ENCODE data around the gene TOPAZ1. TPM values are rescaled to one million over a fixed set of nuclear protein-coding genes. Genes with fewer than 3 reads are reported as not detected.

Gene TOPAZ1
- total RNA-seq, 5 donors from 2014 or later (not counting 1 experiment from before 2014, with no cell fraction given) = not detected

GRCh38 chr3:44284949-44285348 is 43.3 kb downstream of the TOPAZ1 start:
- Histone ChIP-seq H3K9me3 (no peaks in the 10 kb centered on the region), H3K4me1 (ENCODE audit: control insufficient read depth in 1 of 2, extremely low read depth in 1 of 2, insufficient read depth in 2 of 2, low read length in 2 of 2) (no peaks in the 10 kb centered on the region), H3K36me3 (ENCODE audit: control insufficient read depth in 2 of 2, extremely low read depth in 1 of 2, insufficient read depth in 1 of 2, low read length in 1 of 2) (no peaks in the 10 kb centered on the region), H3K4me3 (ENCODE audit: control insufficient read depth in 1 of 2, extremely low read depth in 1 of 2, low read length in 1 of 2) (no peak overlapping the region), H3K27me3 (replicated peaks in 1 of 2; ENCODE audit: control insufficient read depth in 2 of 2, extremely low read depth in 1 of 2, insufficient read depth in 2 of 2, low read length in 1 of 2) (peaks cover 0 to 18% of the 10 kb centered on the region in 2 experiments), H3K27ac (ENCODE audit: low read length) (no peak overlapping the region)
- ChIA-PET POLR2A (no interaction called here), CTCF (no interaction called here)
- no peaks in the 10 kb centered on the region for H3K9me3 Mint-ChIP-seq
- no peak overlapping the region for H3K4me3 Mint-ChIP-seq
- no peak overlapping the region for H3K27ac Mint-ChIP-seq
- WGBS (ENCODE audit: insufficient coverage) = no CpG with 5 or more reads among the region's 2 CpGs
- DNase-seq (no peak), ATAC-seq (replicated peaks in 1 of 4) (no peak)
- peaks cover 11 to 14% of the 10 kb centered on the region in 2 donors for H3K27me3 Mint-ChIP-seq
- H3K4me1 Mint-ChIP-seq = no peaks in the 10 kb centered on the region
- no peaks in the 10 kb centered on the region for H3K36me3 Mint-ChIP-seq

GRCh38 chr3:44289882-44290462 is 48.3 kb downstream of the TOPAZ1 start:
- Histone ChIP-seq H3K4me1 (ENCODE audit: control insufficient read depth in 1 of 2, extremely low read depth in 1 of 2, insufficient read depth in 2 of 2, low read length in 2 of 2) (no peaks in the 10 kb centered on the region), H3K4me3 (ENCODE audit: control insufficient read depth in 1 of 2, extremely low read depth in 1 of 2, low read length in 1 of 2) (no peak overlapping the region), H3K27me3 (replicated peaks in 1 of 2; ENCODE audit: control insufficient read depth in 2 of 2, extremely low read depth in 1 of 2, insufficient read depth in 2 of 2, low read length in 1 of 2) (peaks cover 0 to 15% of the 10 kb centered on the region in 2 experiments), H3K27ac (ENCODE audit: low read length) (no peak overlapping the region), H3K9me3 (no peaks in the 10 kb centered on the region), H3K36me3 (ENCODE audit: control insufficient read depth in 2 of 2, extremely low read depth in 1 of 2, insufficient read depth in 1 of 2, low read length in 1 of 2) (no peaks in the 10 kb centered on the region)
- DNase-seq (no peak), ATAC-seq (replicated peaks in 1 of 4) (no peak)
- 67% methylated on average over 1 of the region's 3 CpGs for WGBS (ENCODE audit: insufficient coverage)
- H3K4me1 Mint-ChIP-seq = no peaks in the 10 kb centered on the region
- ChIA-PET POLR2A (no interaction called here), CTCF (no interaction called here)
- no peak overlapping the region for H3K4me3 Mint-ChIP-seq
- H3K9me3 Mint-ChIP-seq = no peaks in the 10 kb centered on the region
- H3K27ac Mint-ChIP-seq = no peak overlapping the region
- H3K27me3 Mint-ChIP-seq = peaks cover 10% of the 10 kb centered on the region in 2 donors
- H3K36me3 Mint-ChIP-seq = no peaks in the 10 kb centered on the region

GRCh38 chr3:44292276-44292675 is 50.6 kb downstream of the TOPAZ1 start:
- CTCF ChIA-PET = no interaction called here

GRCh38 chr3:44292947-44293346 is 51.3 kb downstream of the TOPAZ1 start:
- no CpG with 5 or more reads among the region's 1 CpG for WGBS (ENCODE audit: insufficient coverage)
- H3K27ac Mint-ChIP-seq = no peak overlapping the region
- no peaks in the 10 kb centered on the region for H3K36me3 ChIP-seq (ENCODE audit: control insufficient read depth in 2 of 2, extremely low read depth in 1 of 2, insufficient read depth in 1 of 2, low read length in 1 of 2)

More at GRCh38 chr3:44292276-44292675, 50.6 kb downstream of the TOPAZ1 start:
- no peaks in the 10 kb centered on the region for H3K4me1 Mint-ChIP-seq
- Histone ChIP-seq H3K4me3 (ENCODE audit: control insufficient read depth in 1 of 2, extremely low read depth in 1 of 2, low read length in 1 of 2) (no peak overlapping the region), H3K27ac (ENCODE audit: low read length) (no peak overlapping the region), H3K9me3 (no peaks in the 10 kb centered on the region), H3K36me3 (ENCODE audit: control insufficient read depth in 2 of 2, extremely low read depth in 1 of 2, insufficient read depth in 1 of 2, low read length in 1 of 2) (no peaks in the 10 kb centered on the region), H3K27me3 (replicated peaks in 1 of 2; ENCODE audit: control insufficient read depth in 2 of 2, extremely low read depth in 1 of 2, insufficient read depth in 2 of 2, low read length in 1 of 2) (peaks cover 0 to 7% of the 10 kb centered on the region in 2 experiments), H3K4me1 (ENCODE audit: control insufficient read depth in 1 of 2, extremely low read depth in 1 of 2, insufficient read depth in 2 of 2, low read length in 2 of 2) (no peaks in the 10 kb centered on the region)
- no peaks in the 10 kb centered on the region for H3K36me3 Mint-ChIP-seq
- ATAC-seq (replicated peaks in 1 of 4) (no peak), DNase-seq (no peak)
- peaks cover 15 to 25% of the 10 kb centered on the region in 2 donors for H3K27me3 Mint-ChIP-seq
- H3K9me3 Mint-ChIP-seq = no peaks in the 10 kb centered on the region
- H3K27ac Mint-ChIP-seq = no peak overlapping the region
- POLR2A ChIA-PET = no interaction called here
- WGBS (ENCODE audit: insufficient coverage) = 94% methylated on average over 2 of the region's 2 CpGs
- H3K4me3 Mint-ChIP-seq = no peak overlapping the region

GRCh38 chr3:44297255-44297654 is 55.6 kb downstream of the TOPAZ1 start:
- H3K27ac Mint-ChIP-seq = no peak overlapping the region
- Histone ChIP-seq H3K4me1 (ENCODE audit: control insufficient read depth in 1 of 2, extremely low read depth in 1 of 2, insufficient read depth in 2 of 2, low read length in 2 of 2) (no peaks in the 10 kb centered on the region), H3K36me3 (ENCODE audit: control insufficient read depth in 2 of 2, extremely low read depth in 1 of 2, insufficient read depth in 1 of 2, low read length in 1 of 2) (no peaks in the 10 kb centered on the region), H3K4me3 (ENCODE audit: control insufficient read depth in 1 of 2, extremely low read depth in 1 of 2, low read length in 1 of 2) (no peak overlapping the region), H3K9me3 (no peaks in the 10 kb centered on the region), H3K27ac (ENCODE audit: low read length) (no peak overlapping the region), H3K27me3 (replicated peaks in 1 of 2; ENCODE audit: control insufficient read depth in 2 of 2, extremely low read depth in 1 of 2, insufficient read depth in 2 of 2, low read length in 1 of 2) (peaks cover 0 to 11% of the 10 kb centered on the region in 2 experiments)
- ATAC-seq (replicated peaks in 1 of 4) = no peak
- ChIA-PET CTCF (no interaction called here), POLR2A (interaction anchor here in 1 of 2 donors (0.5 kb wide), 1 partner anchor 434 kb away, joined by 3 read pairs; no protein-coding TSS in a partner anchor)
- no peak overlapping the region for H3K4me3 Mint-ChIP-seq
- H3K27me3 Mint-ChIP-seq = peaks cover 9 to 21% of the 10 kb centered on the region in 2 donors
- no peak for DNase-seq
- H3K4me1 Mint-ChIP-seq = no peaks in the 10 kb centered on the region
- no peaks in the 10 kb centered on the region for H3K36me3 Mint-ChIP-seq
- H3K9me3 Mint-ChIP-seq = no peaks in the 10 kb centered on the region

More at GRCh38 chr3:44292947-44293346, 51.3 kb downstream of the TOPAZ1 start:
- H3K27me3 ChIP-seq (replicated peaks in 1 of 2; ENCODE audit: control insufficient read depth in 2 of 2, extremely low read depth in 1 of 2, insufficient read depth in 2 of 2, low read length in 1 of 2) = peaks cover 0 to 7% of the 10 kb centered on the region in 2 experiments
- Mint-ChIP-seq H3K4me1 (no peaks in the 10 kb centered on the region), H3K27me3 (peaks cover 19 to 29% of the 10 kb centered on the region in 2 donors), H3K36me3 (no peaks in the 10 kb centered on the region), H3K9me3 (no peaks in the 10 kb centered on the region), H3K4me3 (no peak overlapping the region)
- ATAC-seq (replicated peaks in 1 of 4) (no peak), DNase-seq (no peak)
- H3K9me3 ChIP-seq = no peaks in the 10 kb centered on the region
- no peak overlapping the region for H3K4me3 ChIP-seq (ENCODE audit: control insufficient read depth in 1 of 2, extremely low read depth in 1 of 2, low read length in 1 of 2)
- CTCF ChIA-PET = no interaction called here
- no peak overlapping the region for H3K27ac ChIP-seq (ENCODE audit: low read length)
- POLR2A ChIA-PET = no interaction called here
- H3K4me1 ChIP-seq (ENCODE audit: control insufficient read depth in 1 of 2, extremely low read depth in 1 of 2, insufficient read depth in 2 of 2, low read length in 2 of 2) = no peaks in the 10 kb centered on the region

GRCh38 chr3:44301746-44302145 is 60.1 kb downstream of the TOPAZ1 start:
- DNase-seq = no peak
- H3K9me3 ChIP-seq = no peaks in the 10 kb centered on the region
- peaks cover 0 to 4% of the 10 kb centered on the region in 2 experiments for H3K27me3 ChIP-seq (replicated peaks in 1 of 2; ENCODE audit: control insufficient read depth in 2 of 2, extremely low read depth in 1 of 2, insufficient read depth in 2 of 2, low read length in 1 of 2)
- CTCF ChIA-PET = no interaction called here
- no peaks in the 10 kb centered on the region for H3K4me1 ChIP-seq (ENCODE audit: control insufficient read depth in 1 of 2, extremely low read depth in 1 of 2, insufficient read depth in 2 of 2, low read length in 2 of 2)
- peaks cover 11 to 17% of the 10 kb centered on the region in 2 donors for H3K27me3 Mint-ChIP-seq
- no peak overlapping the region for H3K4me3 Mint-ChIP-seq
- H3K27ac Mint-ChIP-seq = no peak overlapping the region
- no peaks in the 10 kb centered on the region for H3K4me1 Mint-ChIP-seq
- no peaks in the 10 kb centered on the region for H3K9me3 Mint-ChIP-seq
- H3K36me3 Mint-ChIP-seq = no peaks in the 10 kb centered on the region
- H3K36me3 ChIP-seq (ENCODE audit: control insufficient read depth in 2 of 2, extremely low read depth in 1 of 2, insufficient read depth in 1 of 2, low read length in 1 of 2) = no peaks in the 10 kb centered on the region
- no peak overlapping the region for H3K4me3 ChIP-seq (ENCODE audit: control insufficient read depth in 1 of 2, extremely low read depth in 1 of 2, low read length in 1 of 2)
- no peak overlapping the region for H3K27ac ChIP-seq (ENCODE audit: low read length)
- WGBS (ENCODE audit: insufficient coverage) = 60% methylated on average over 1 of the region's 3 CpGs
- POLR2A ChIA-PET = no interaction called here
- ATAC-seq (replicated peaks in 1 of 4) = no peak

- H3K9me3 ChIP-seq = no peaks in the 10 kb centered on the region
- H3K36me3 ChIP-seq (ENCODE audit: control insufficient read depth in 2 of 2, extremely low read depth in 1 of 2, insufficient read depth in 1 of 2, low read length in 1 of 2) = no peaks in the 10 kb centered on the region
- H3K27me3 ChIP-seq (replicated peaks in 1 of 2; ENCODE audit: control insufficient read depth in 2 of 2, extremely low read depth in 1 of 2, insufficient read depth in 2 of 2, low read length in 1 of 2) = no peaks in the 10 kb centered on the region
- ChIA-PET POLR2A (interaction anchor here in 1 of 2 donors (0.7 kb wide), 1 partner anchor 202 kb away, joined by 3 read pairs; no protein-coding TSS in a partner anchor), CTCF (no interaction called here)
- no peak overlapping the region for H3K27ac ChIP-seq (ENCODE audit: low read length)
- H3K9me3 Mint-ChIP-seq = no peaks in the 10 kb centered on the region
- H3K4me1 ChIP-seq (ENCODE audit: control insufficient read depth in 1 of 2, extremely low read depth in 1 of 2, insufficient read depth in 2 of 2, low read length in 2 of 2) = no peaks in the 10 kb centered on the region
- H3K4me3 Mint-ChIP-seq = no peak overlapping the region
- ATAC-seq (replicated peaks in 1 of 4) = no peak
- no peak for DNase-seq
- H3K27ac Mint-ChIP-seq = no peak overlapping the region
- H3K4me3 ChIP-seq (ENCODE audit: control insufficient read depth in 1 of 2, extremely low read depth in 1 of 2, low read length in 1 of 2) = no peak overlapping the region
- H3K36me3 Mint-ChIP-seq = no peaks in the 10 kb centered on the region
- peaks cover 9 to 15% of the 10 kb centered on the region in 2 donors for H3K27me3 Mint-ChIP-seq
- H3K4me1 Mint-ChIP-seq = no peaks in the 10 kb centered on the region
Observed at GRCh38 chr3:44309500-44309899, 67.8 kb downstream of the TOPAZ1 start.
